Astrocyte (in vitro differentiated cells and primary cell): ENCODE results near the gene TCN1. TPM values are rescaled to one million over a fixed set of nuclear protein-coding genes. Genes with fewer than 3 reads are reported as not detected.

Source experiments
- DNase-seq: peaks from one replicate; pipeline ENCODE4 v3.0.0-alpha.2; 2010; ENCODE audit warnings: low read depth
- FAIRE-seq: peaks from 2 replicates; lab custom pipeline; 2011; peaks lifted over from hg19 to GRCh38; lab: Jason Lieb, UNC
- H2AFZ ChIP-seq: 2 replicates; pipeline ENCODE4 v1.6.0; 2012; ENCODE audit warnings: low read depth, low read length, inconsistent platforms
- H3K27ac ChIP-seq: 2 replicates; pipeline ENCODE4 v1.5.1; 2011; ENCODE audit warnings: low read depth, low read length, inconsistent platforms
- H3K27me3 ChIP-seq: 2 replicates; pipeline ENCODE4 v1.6.0; 2011; ENCODE audit warnings: low read length, inconsistent platforms; ENCODE audit not compliant: insufficient read depth
- H3K36me3 ChIP-seq: 2 replicates; pipeline ENCODE4 v1.5.1; 2011; ENCODE audit warnings: low read length, inconsistent platforms; ENCODE audit not compliant: insufficient read depth
- H3K4me1 ChIP-seq: 2 replicates; pipeline ENCODE4 v1.5.1; 2011; ENCODE audit warnings: low read length, inconsistent platforms; ENCODE audit not compliant: insufficient read depth
- H3K4me2 ChIP-seq: 2 replicates; pipeline ENCODE4 v1.6.0; 2012; ENCODE audit warnings: low read length, inconsistent platforms
- H3K4me3 ChIP-seq: 2 replicates; pipeline ENCODE4 v1.5.1; 2011; ENCODE audit warnings: low read depth, mild to moderate bottlenecking, low read length, inconsistent platforms; ENCODE audit not compliant: insufficient read depth
- H3K79me2 ChIP-seq: 2 replicates; pipeline ENCODE4 v1.6.0; 2012; ENCODE audit warnings: mild to moderate bottlenecking, low read length, inconsistent platforms; ENCODE audit not compliant: insufficient read depth
- H3K9ac ChIP-seq: 2 replicates; pipeline ENCODE4 v1.6.0; 2012; ENCODE audit warnings: mild to moderate bottlenecking, low read length, inconsistent platforms
- H3K9me3 ChIP-seq: 2 replicates; pipeline ENCODE4 v1.5.1; 2012; ENCODE audit warnings: low read depth, mild to moderate bottlenecking, low read length, inconsistent platforms; ENCODE audit not compliant: insufficient read depth
- H4K20me1 ChIP-seq: 2 replicates; pipeline ENCODE4 v1.6.0; 2012; ENCODE audit warnings: low read length, inconsistent platforms; ENCODE audit not compliant: insufficient read depth
- H3K27ac Mint-ChIP-seq: one replicate; pipeline ENCODE4 v1.8.0; 2021; ENCODE audit warnings: mild to moderate bottlenecking, mixed read lengths; ENCODE audit not compliant: unreplicated experiment
- H3K27me3 Mint-ChIP-seq: one replicate; pipeline ENCODE4 v1.8.0; 2021; ENCODE audit warnings: low read depth, mixed read lengths; ENCODE audit not compliant: unreplicated experiment
- H3K36me3 Mint-ChIP-seq: one replicate; pipeline ENCODE4 v1.8.0; 2021; ENCODE audit warnings: low read depth, mixed read lengths; ENCODE audit not compliant: unreplicated experiment
- H3K4me1 Mint-ChIP-seq: one replicate; pipeline ENCODE4 v1.8.0; 2021; ENCODE audit warnings: low read depth, mixed read lengths; ENCODE audit not compliant: unreplicated experiment
- H3K4me3 Mint-ChIP-seq: one replicate; pipeline ENCODE4 v1.8.0; 2021; ENCODE audit warnings: mild to moderate bottlenecking, moderate library complexity, mixed read lengths; ENCODE audit not compliant: unreplicated experiment
- H3K9me3 Mint-ChIP-seq: one replicate; pipeline ENCODE4 v1.8.0; 2021; ENCODE audit warnings: mild to moderate bottlenecking, mixed read lengths; ENCODE audit not compliant: unreplicated experiment
- CTCF ChIP-seq: IDR thresholded peaks from 2 replicates; pipeline ENCODE4 v1.5.1; 2011; ENCODE audit warnings: low read depth, mild to moderate bottlenecking, inconsistent platforms, low read length, moderate library complexity; ENCODE audit not compliant: insufficient read depth
- EZH2 ChIP-seq: IDR thresholded peaks from 2 replicates; pipeline ENCODE4 v1.6.1; 2012; ENCODE audit warnings: mild to moderate bottlenecking, low read length, inconsistent platforms; ENCODE audit not compliant: insufficient read depth
- total RNA-seq: library from RNA; stranded (reverse); gene quantifications from 2 replicates; pipeline ENCODE4 v1.2.1, GENCODE V29; 2021

The TCN1 gene
- total RNA-seq, 1 donor from 2014 or later: 0.45 TPM

- Histone ChIP-seq H2AFZ (no peak overlapping the region), H3K4me1 (peaks cover 5% of the 10 kb centered on the region), H3K4me3 (no peak overlapping the region), H3K79me2 (no peaks in the 10 kb centered on the region), H3K27ac (no peak overlapping the region), H3K4me2 (no peak overlapping the region), H4K20me1 (no peaks in the 10 kb centered on the region), H3K9ac (no peak overlapping the region), H3K9me3 (no peaks in the 10 kb centered on the region), H3K36me3 (no peaks in the 10 kb centered on the region), H3K27me3 (no peaks in the 10 kb centered on the region)
- Mint-ChIP-seq H3K9me3 (no peaks in the 10 kb centered on the region), H3K4me3 (no peak overlapping the region), H3K36me3 (peaks cover 3% of the 10 kb centered on the region), H3K4me1 (no peaks in the 10 kb centered on the region), H3K27ac (no peak overlapping the region), H3K27me3 (no peaks in the 10 kb centered on the region)
- FAIRE-seq (no peak), DNase-seq (no peak)
- no peak for TF ChIP-seq CTCF
- no peak for TF ChIP-seq EZH2
These were observed 50.5 kb downstream of the TCN1 start for GRCh38 chr11:59815754-59816153.

GRCh38 chr11:59814021-59814420 lies 52.3 kb downstream of the TCN1 start:
- no peak for DNase-seq
- Mint-ChIP-seq H3K4me1 (no peaks in the 10 kb centered on the region), H3K27me3 (no peaks in the 10 kb centered on the region), H3K4me3 (no peak overlapping the region), H3K27ac (no peak overlapping the region), H3K9me3 (no peaks in the 10 kb centered on the region), H3K36me3 (peaks cover 3% of the 10 kb centered on the region)
- H3K79me2 ChIP-seq: peaks cover 13% of the 10 kb centered on the region
- no peaks in the 10 kb centered on the region for H3K36me3 ChIP-seq
- H3K27ac ChIP-seq: no peak overlapping the region
- no peaks in the 10 kb centered on the region for H3K27me3 ChIP-seq
- peaks cover 11% of the 10 kb centered on the region for H3K4me1 ChIP-seq
- no peak overlapping the region for H3K4me2 ChIP-seq
- FAIRE-seq: no peak
- H2AFZ ChIP-seq: no peak overlapping the region
- H4K20me1 ChIP-seq: no peaks in the 10 kb centered on the region
- H3K9ac ChIP-seq: no peak overlapping the region
- no peak for TF ChIP-seq EZH2
- TF ChIP-seq CTCF: no peak
- H3K4me3 ChIP-seq: no peak overlapping the region
- H3K9me3 ChIP-seq: no peaks in the 10 kb centered on the region

GRCh38 chr11:59813364-59813763 lies 52.9 kb downstream of the TCN1 start:
- no peak for DNase-seq
- Histone ChIP-seq H3K27me3 (no peaks in the 10 kb centered on the region), H4K20me1 (no peaks in the 10 kb centered on the region), H3K36me3 (peaks cover 3% of the 10 kb centered on the region), H3K79me2 (peaks cover 13% of the 10 kb centered on the region), H3K9me3 (no peaks in the 10 kb centered on the region), H3K9ac (no peak overlapping the region), H3K4me2 (no peak overlapping the region), H3K4me1 (peaks cover 11% of the 10 kb centered on the region), H3K4me3 (no peak overlapping the region), H2AFZ (no peak overlapping the region), H3K27ac (no peak overlapping the region)
- H3K4me1 Mint-ChIP-seq: no peaks in the 10 kb centered on the region
- no peak overlapping the region for H3K4me3 Mint-ChIP-seq
- TF ChIP-seq CTCF: no peak
- no peak for TF ChIP-seq EZH2
- no peaks in the 10 kb centered on the region for H3K9me3 Mint-ChIP-seq
- H3K27me3 Mint-ChIP-seq: no peaks in the 10 kb centered on the region
- H3K36me3 Mint-ChIP-seq: peaks cover 3% of the 10 kb centered on the region
- no peak for FAIRE-seq
- H3K27ac Mint-ChIP-seq: no peak overlapping the region
